GM10266 (cell line): ENCODE measurements around the gene DOCK2.
A peak's percentile ranks its signal among the peaks of the same experiment; 100 is the strongest.

ENCODE experiments used
- DNase-seq: peaks from one replicate; pipeline ENCODE4 v3.0.0; 2012; ENCODE audit errors: extremely low spot score
- TF ChIP-seq, protein P1 (sequence below): IDR thresholded peaks from 2 replicates; pipeline ENCODE4 v1.5.1; 2012; ENCODE audit warnings: mild to moderate bottlenecking, low read depth; ENCODE audit not compliant: control insufficient read depth, insufficient read depth; ENCODE audit errors: missing control alignments

Gene DOCK2

DNA sequence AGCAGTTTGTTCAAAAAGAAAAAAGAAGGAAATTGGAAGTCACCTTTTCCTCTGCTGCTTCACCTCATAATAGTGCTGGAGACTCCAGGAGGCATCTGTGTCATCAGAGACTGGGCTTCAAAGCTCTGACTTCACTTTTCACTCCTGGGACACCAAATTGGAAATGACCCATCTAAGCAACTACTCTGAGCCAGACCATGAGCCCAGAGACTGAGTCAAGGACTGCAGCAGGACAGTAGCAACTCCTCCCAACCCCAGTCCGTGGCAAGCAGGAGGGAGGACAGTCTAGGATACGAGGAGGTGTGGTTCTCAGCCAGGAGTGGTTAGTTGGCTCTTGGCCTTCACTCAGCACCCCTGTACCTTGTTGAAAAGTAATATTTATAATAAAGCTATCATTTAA, 211.7 kb downstream of the DOCK2 start:
- DNase-seq = no peak
- TF ChIP-seq, protein P1, sequence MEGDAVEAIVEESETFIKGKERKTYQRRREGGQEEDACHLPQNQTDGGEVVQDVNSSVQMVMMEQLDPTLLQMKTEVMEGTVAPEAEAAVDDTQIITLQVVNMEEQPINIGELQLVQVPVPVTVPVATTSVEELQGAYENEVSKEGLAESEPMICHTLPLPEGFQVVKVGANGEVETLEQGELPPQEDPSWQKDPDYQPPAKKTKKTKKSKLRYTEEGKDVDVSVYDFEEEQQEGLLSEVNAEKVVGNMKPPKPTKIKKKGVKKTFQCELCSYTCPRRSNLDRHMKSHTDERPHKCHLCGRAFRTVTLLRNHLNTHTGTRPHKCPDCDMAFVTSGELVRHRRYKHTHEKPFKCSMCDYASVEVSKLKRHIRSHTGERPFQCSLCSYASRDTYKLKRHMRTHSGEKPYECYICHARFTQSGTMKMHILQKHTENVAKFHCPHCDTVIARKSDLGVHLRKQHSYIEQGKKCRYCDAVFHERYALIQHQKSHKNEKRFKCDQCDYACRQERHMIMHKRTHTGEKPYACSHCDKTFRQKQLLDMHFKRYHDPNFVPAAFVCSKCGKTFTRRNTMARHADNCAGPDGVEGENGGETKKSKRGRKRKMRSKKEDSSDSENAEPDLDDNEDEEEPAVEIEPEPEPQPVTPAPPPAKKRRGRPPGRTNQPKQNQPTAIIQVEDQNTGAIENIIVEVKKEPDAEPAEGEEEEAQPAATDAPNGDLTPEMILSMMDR = no peak

GRCh38 chr5:169850409-169850808, 213.3 kb downstream of the DOCK2 start:
- TF ChIP-seq, protein P1 = no peak
- no peak for DNase-seq

GRCh38 chr5:169851321-169851850, 214.3 kb downstream of the DOCK2 start:
- no peak for DNase-seq
- TF ChIP-seq, protein P1 = no peak

GRCh38 chr5:169856571-169856970, 219.5 kb downstream of the DOCK2 start:
- TF ChIP-seq, protein P1 = no peak
- DNase-seq = no peak

DNA sequence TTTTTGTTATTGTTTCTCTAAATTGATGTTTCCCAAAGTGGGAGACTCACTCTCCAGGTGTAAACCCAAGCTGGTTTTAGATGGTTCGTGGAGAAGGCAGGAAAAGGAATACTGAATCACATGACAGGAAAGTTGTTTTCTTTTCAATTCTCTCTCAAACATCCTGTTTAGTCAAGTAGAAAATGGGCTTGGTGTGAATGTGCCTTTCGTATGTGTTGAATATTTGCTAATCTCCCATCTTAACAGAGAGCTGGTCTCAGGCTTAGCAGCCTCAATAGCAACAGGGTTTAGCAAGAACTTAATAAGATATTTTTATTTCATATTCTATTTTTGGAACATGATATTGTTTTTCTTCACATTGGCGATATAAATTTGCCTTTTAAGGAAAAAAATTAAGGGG, 223.5 kb downstream of the DOCK2 start:
- TF ChIP-seq, protein P1 = no peak
- peak; percentile 16 for DNase-seq

GRCh38 chr5:169861433-169861832, 224.4 kb downstream of the DOCK2 start:
- DNase-seq = no peak
- TF ChIP-seq, protein P1 = no peak

DNA sequence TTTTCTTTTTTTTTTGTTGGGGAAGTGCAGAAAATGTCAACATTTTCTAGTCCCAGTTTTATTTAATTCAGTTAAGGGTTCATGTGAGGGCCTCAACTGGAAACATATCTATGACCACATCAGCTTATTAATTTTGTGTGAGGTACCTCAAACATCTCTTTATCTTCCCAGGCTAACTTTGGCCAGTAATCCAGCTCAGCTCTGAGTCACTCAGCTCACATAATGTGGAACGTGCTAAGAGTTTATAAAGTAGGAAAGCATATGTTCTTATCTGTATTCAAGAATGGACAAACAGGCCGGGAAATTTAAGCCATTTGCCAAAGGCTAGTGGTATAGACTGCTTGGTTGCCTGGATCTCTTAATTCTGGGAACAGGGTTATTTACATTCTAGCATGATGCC, 224.9 kb downstream of the DOCK2 start:
- TF ChIP-seq, protein P1 = no peak
- DNase-seq = no peak
